Heart left ventricle (tissue), 16 donors: ENCODE results near the gene AKAP13. TPM values are rescaled to one million over a fixed set of nuclear protein-coding genes. Genes with fewer than 3 reads are reported as not detected.

Experiments used
- ATAC-seq, 4 donors: fragments of 200-7000 bp; cut with Tn5 transposase; one replicate each; pipeline ENCODE4 v1.9.1; 2020 to 2022; ENCODE audit warnings: moderate library complexity in 4 of 4, mild to moderate bottlenecking in 3 of 4, moderate number of reproducible peaks in 1 of 4
- DNase-seq, 5 donors: peaks; one replicate each; pipeline ENCODE4 v3.0.0-alpha.2; 2020
- H3K27ac ChIP-seq, 12 donors: fragments of 200-600 bp; sonication (generic) in 4 of 12; one replicate each; pipeline versions ENCODE4 v1.5.0 to v1.8.0; 2016 to 2022; ENCODE audit warnings: mild to moderate bottlenecking in 2 of 12
- H3K27me3 ChIP-seq, 9 donors: fragments of 200-600 bp; sonication (generic) in 2 of 9; one replicate each; pipeline versions ENCODE4 v1.5.1 to v1.8.0; 2016 to 2022; ENCODE audit warnings: mild to moderate bottlenecking in 3 of 9
- H3K36me3 ChIP-seq, 9 donors: fragments of 200-600 bp; sonication (generic) in 2 of 9; one replicate each; pipeline versions ENCODE4 v1.5.0 to v1.8.0; 2018 to 2022; ENCODE audit warnings: mild to moderate bottlenecking in 2 of 9
- H3K4me1 ChIP-seq, 12 donors: fragments of 200-600 bp; sonication (generic) in 4 of 12; one replicate each; pipeline versions ENCODE4 v1.5.0 to v1.8.0; 2016 to 2022; ENCODE audit warnings: mild to moderate bottlenecking in 3 of 12
- H3K4me3 ChIP-seq, 12 donors: fragments of 200-600 bp; sonication (generic) in 4 of 12; one replicate each; pipeline versions ENCODE4 v1.5.0 to v1.8.0; 2017 to 2022; ENCODE audit warnings: mild to moderate bottlenecking in 9 of 12, moderate library complexity in 4 of 12
- H3K9me3 ChIP-seq, 12 donors: fragments of 200-600 bp; sonication (generic) in 4 of 12; one replicate each; pipeline versions ENCODE4 v1.5.0 to v1.8.0; 2016 to 2022; ENCODE audit warnings: mild to moderate bottlenecking in 1 of 12
- POLR2A ChIP-seq, 2 donors: fragments of 450-650 bp; IDR thresholded peaks; one replicate each; pipeline ENCODE4 v1.6.1; 2017; ENCODE audit warnings: antibody characterized with exemption in 2 of 2, mild to moderate bottlenecking in 2 of 2, moderate library complexity in 2 of 2
- WGBS, 4 donors: extraction: QIAGEN DNeasy Blood & Tissue Kit in 2 of 4; methylation state at CpG; one replicate each; pipeline versions ENCODE4 v1.1.5 to v1.1.7; 2013 to 2018; 5-methylcytosine and 5-hydroxymethylcytosine counted together
- intact Hi-C, 10 donors: fragments of 100-400 bp; cut with DNase I; formaldehyde crosslinking; loops; one replicate each; pipeline versions ENCODE4 v1.11.1 to v1.14.2; 2022
- polyA plus RNA-seq, 2 donors: library from polyadenylated mRNA; stranded (reverse); fragments of 200-250 nt; gene quantifications; one replicate each; pipeline ENCODE4 v1.2.3, GENCODE V29; 2013
- total RNA-seq, 9 donors: library from RNA; depleted of rRNA in 2 of 9; stranded (reverse); fragments of >200 nt in 2 of 9; fragmentation: NEBNext Ultra II Directional in 3 of 9; extraction: Animal tissue kit (Norgen Biotek cat#: 25700) in 3 of 9; gene quantifications; one replicate each; pipeline versions ENCODE4 v1.1.0 to v1.2.4, GENCODE V29; 2016 to 2023
- TF ChIP-seq, protein P1 (sequence below), 12 donors: fragments of 200-600 bp; sonication (generic) in 4 of 12; IDR thresholded peaks; one replicate each; pipeline versions ENCODE4 v1.5.0 to v1.8.0; 2018 to 2022; ENCODE audit warnings: antibody characterized with exemption in 12 of 12, mild to moderate bottlenecking in 5 of 12
- donor health status: ischemic (EF 13 %, LVEDD 7.1; RV severe dilation, severe dysfunction).
- donor health status: healthy with polysubstance abuse.
- donor health status: DM: no; HTN: yes; CAD: no.
- donor health status: DM: no; HTN: no; CAD: no.
- donor health status: ischemic (EF 25% LVEDD 6.9; RV normal size, moderate dysfunction).
- donor health status: ischemic (EF 25% LVEDD 5.7; RV mildly dilated, moderate dysfunction).
- donor health status: healthy.
- donor health status: DM: yes; HTN: yes; CAD: no.
- donor health status: ischemic (EF 35%, LVEDD 5.7; RV mildly dilated, moderate dysfunction).
- donor health status: nonischemic (EF 11% LVEDD 7.7; RV severe dilation, severe dysfunction).
- donor health status: DM: yes; HTN: yes; CAD: no.
- donor health status: PGD.
- donor health status: ischemic (EF 29% LVEDD 5.4; RV normal size, mild dysfunction).
- donor health status: nonischemic (EF 23%, LVEDD 6.1; RV moderate dilation, normal function).

Gene AKAP13
- total and polyA plus RNA-seq, 11 donors: 124 to 598 (median 340) TPM

DNA sequence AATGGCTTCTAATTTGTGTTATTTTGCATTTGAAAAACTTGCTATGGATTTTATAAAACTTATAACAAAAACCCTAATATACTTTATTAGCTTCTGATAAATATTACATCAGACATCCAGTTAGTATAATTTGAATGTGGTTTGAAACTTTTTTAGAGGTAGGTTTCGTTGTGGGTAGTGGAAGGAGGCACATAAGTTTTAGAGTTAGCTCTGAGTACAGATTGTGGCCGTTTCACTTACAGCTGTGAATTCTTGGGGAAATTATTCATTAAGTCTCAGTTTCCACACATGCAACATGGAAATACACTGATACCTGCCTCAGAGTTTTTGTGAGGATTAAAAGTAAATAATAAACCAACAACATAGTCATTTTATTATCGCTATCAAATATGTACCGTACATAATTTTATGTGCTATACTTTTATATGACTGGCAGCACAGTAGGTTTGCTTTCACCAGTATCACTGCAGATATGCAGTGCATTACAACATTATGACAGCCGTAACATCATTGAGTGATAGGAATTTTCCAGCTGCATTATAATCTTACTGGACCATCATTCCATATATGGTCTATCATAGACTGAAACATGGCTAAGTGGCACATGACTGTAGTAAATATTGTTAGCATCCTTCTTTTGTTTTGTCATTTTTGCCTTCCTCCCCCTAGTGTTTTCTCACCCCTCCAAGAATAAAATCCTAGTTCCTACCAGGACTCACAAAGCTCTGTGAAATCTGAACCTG lies 175.6 kb downstream of the AKAP13 start:
- Histone ChIP-seq H3K27ac (peak overlapping the region in 3 of 12 donors; percentile 4 to 85 (median 8)), H3K27me3 (no peaks in the 10 kb centered on the region), H3K4me1 (peaks cover 0 to 80% (median 18%) of the 10 kb centered on the region in 12 donors), H3K9me3 (no peaks in the 10 kb centered on the region), H3K4me3 (peak overlapping the region in 1 of 12 donors; percentile 42), H3K36me3 (peaks cover 0 to 32% (median 3%) of the 10 kb centered on the region in 9 donors)
- intact Hi-C loops: no loop called here
- TF ChIP-seq POLR2A (IDR thresholded peaks at IDR 0.05): no peak
- TF ChIP-seq, protein P1, sequence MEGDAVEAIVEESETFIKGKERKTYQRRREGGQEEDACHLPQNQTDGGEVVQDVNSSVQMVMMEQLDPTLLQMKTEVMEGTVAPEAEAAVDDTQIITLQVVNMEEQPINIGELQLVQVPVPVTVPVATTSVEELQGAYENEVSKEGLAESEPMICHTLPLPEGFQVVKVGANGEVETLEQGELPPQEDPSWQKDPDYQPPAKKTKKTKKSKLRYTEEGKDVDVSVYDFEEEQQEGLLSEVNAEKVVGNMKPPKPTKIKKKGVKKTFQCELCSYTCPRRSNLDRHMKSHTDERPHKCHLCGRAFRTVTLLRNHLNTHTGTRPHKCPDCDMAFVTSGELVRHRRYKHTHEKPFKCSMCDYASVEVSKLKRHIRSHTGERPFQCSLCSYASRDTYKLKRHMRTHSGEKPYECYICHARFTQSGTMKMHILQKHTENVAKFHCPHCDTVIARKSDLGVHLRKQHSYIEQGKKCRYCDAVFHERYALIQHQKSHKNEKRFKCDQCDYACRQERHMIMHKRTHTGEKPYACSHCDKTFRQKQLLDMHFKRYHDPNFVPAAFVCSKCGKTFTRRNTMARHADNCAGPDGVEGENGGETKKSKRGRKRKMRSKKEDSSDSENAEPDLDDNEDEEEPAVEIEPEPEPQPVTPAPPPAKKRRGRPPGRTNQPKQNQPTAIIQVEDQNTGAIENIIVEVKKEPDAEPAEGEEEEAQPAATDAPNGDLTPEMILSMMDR (IDR thresholded peaks at IDR 0.05): no peak
- 72 to 79% (median 76%) methylated on average over 5 of the region's 5 CpGs for WGBS, 4 donors
- ATAC-seq: no peak
- no peak for DNase-seq

DNA sequence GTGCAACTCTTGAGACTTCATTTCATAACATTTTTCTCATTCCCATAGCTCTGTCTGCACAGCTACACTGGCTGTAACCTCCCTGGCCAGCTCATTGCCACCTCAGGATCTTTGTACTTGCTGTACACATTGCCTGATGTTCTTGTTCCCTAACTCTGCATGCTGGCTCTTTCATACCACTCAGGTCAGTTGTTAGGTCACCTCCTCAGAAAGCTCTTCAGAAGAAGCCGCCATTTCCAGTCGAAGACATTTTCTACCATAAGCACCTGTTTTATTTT lies 176.2 kb downstream of the AKAP13 start:
- ATAC-seq (peak in 3 of 4 donors; percentile 32 to 74 (median 55)), DNase-seq (no peak)
- intact Hi-C loops: no loop called here
- 86 to 95% (median 92%) methylated on average over 2 of the region's 2 CpGs for WGBS, 4 donors
- Histone ChIP-seq H3K36me3 (peaks cover 0 to 34% (median 3%) of the 10 kb centered on the region in 9 donors), H3K4me3 (peak overlapping the region in 1 of 12 donors; percentile 42), H3K27me3 (no peaks in the 10 kb centered on the region), H3K4me1 (peaks cover 0 to 75% (median 18%) of the 10 kb centered on the region in 12 donors), H3K9me3 (no peaks in the 10 kb centered on the region), H3K27ac (peak overlapping the region in 3 of 12 donors; percentile 4 to 85 (median 8))
- TF ChIP-seq, protein P1 (IDR thresholded peaks at IDR 0.05): no peak
- TF ChIP-seq POLR2A (IDR thresholded peaks at IDR 0.05): no peak

DNA sequence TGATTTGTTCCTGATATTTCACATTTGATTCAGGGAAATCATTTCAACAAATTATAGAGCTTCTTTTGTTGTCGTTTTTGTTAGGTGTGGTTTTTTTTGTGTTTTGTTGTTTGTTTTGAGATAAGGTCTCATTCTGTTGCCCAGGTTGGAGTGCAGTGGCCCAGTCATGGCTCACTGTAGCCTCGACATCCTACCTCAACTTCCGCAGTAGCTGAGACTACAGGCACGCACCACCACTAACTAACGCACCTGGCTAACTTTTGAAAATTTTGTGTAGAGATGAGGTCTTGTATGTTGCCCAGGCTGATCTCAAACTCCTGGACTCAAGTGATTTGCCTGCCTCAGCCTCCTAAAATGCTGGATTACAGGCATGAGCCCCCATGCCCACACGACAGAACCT lies 177.0 kb downstream of the AKAP13 start:
- H3K27me3 ChIP-seq: no peaks in the 10 kb centered on the region
- no peak overlapping the region for H3K4me3 ChIP-seq
- peaks cover 0 to 32% (median 3%) of the 10 kb centered on the region in 9 donors for H3K36me3 ChIP-seq
- peak overlapping the region in 3 of 12 donors; percentile 8 to 85 (median 44) for H3K27ac ChIP-seq
- DNase-seq (no peak), ATAC-seq (no peak)
- WGBS, 4 donors: 82 to 93% (median 92%) methylated on average over 6 of the region's 6 CpGs
- intact Hi-C loops: no loop called here
- H3K9me3 ChIP-seq: no peaks in the 10 kb centered on the region
- TF ChIP-seq, protein P1 (IDR thresholded peaks at IDR 0.05): no peak
- TF ChIP-seq POLR2A (IDR thresholded peaks at IDR 0.05): no peak
- H3K4me1 ChIP-seq: peaks cover 0 to 69% (median 17%) of the 10 kb centered on the region in 12 donors

DNA sequence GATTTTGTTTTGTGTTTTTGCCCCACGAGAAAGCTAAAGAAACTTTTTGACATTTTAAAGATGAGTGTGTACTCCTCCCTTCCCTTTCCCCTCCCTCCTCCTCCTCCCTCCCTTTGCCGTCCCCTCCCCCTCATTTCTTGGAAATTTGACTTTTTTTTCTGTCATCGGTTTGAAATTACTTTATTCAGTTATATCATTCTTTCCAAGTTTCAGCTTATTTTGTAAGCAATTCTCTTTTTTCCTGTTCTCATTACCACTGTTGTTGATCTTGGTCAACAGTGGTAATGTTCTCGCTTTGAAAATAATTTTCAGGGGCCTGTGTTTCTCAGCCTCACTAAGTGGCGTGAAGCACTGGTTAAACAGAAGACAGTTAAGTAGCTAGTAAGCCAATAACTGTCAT lies 178.4 kb downstream of the AKAP13 start:
- TF ChIP-seq, protein P1 (IDR thresholded peaks at IDR 0.05): no peak
- TF ChIP-seq POLR2A (IDR thresholded peaks at IDR 0.05): no peak
- intact Hi-C loops: no loop called here
- Histone ChIP-seq H3K27me3 (no peaks in the 10 kb centered on the region), H3K4me1 (peaks cover 0 to 76% (median 25%) of the 10 kb centered on the region in 12 donors), H3K9me3 (no peaks in the 10 kb centered on the region), H3K36me3 (peaks cover 0 to 26% (median 3%) of the 10 kb centered on the region in 9 donors), H3K27ac (peak overlapping the region in 8 of 12 donors; percentile 4 to 66 (median 44)), H3K4me3 (no peak overlapping the region)
- ATAC-seq (peak in 1 of 4 donors; percentile 36), DNase-seq (no peak)
- 48 to 54% (median 51%) methylated on average over 5 of the region's 5 CpGs for WGBS, 4 donors
